ENCODE results near the gene KIAA0232. TPM values are rescaled to one million over a fixed set of nuclear protein-coding genes. Genes with fewer than 3 reads are reported as not detected.
"Not testable (repeated sequence)": the region's sequence is repeated elsewhere in the genome, so short reads cannot be mapped to it uniquely, and the experiment has no call there.

KIAA0232 gene
- polyA plus RNA-seq, 3 donors from 2014 or later = 3.7 to 21.6 (median 5.9) TPM

DNA sequence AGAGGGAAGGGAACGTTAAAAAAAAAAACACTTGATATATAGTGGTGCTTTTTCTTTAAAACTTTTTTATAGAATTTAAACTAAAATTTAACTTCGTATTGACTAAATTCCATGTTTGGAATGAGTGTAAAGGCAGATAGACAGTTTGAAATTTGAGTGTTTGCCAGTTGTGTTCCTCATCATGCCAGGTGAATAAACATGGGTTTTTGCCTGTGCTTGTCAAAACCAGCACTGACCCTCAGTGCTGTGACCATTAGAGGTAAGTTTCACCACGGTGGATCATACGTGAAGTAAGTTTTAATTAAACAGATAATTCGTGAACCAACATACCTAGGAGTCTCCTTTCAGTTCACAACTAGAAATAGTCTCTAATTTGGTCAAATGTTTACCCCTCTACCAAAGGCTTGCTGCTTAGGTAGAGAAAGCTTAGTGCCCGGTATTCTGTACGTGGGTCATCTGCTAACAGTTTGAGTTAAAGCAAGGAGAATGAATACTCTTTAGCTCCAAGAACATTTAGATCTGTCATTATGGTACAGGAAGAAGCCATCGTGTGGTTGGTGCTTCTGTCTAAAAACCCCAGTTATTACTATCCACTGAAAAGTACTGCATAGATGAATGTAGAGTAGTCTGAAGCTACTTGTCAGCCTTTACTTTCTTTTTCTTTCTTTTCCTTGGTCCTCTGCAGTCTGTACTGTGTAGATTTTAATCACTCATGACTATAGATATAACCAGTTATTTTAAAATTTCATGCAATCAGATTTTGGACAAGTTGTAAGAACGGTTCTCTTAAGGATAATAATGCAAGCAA is 32.7 kb downstream of the KIAA0232 start:
- no peak overlapping the region for H3K4me3 Mint-ChIP-seq
- peaks cover 40 to 74% of the 10 kb centered on the region in 2 donors for H3K4me1 Mint-ChIP-seq
- H3K27ac Mint-ChIP-seq = peak overlapping the region; percentile 2 to 82 (median 46)
- DNase-seq = no peak
- no peaks in the 10 kb centered on the region for H3K27me3 Mint-ChIP-seq (ENCODE audit: low read depth in 3 of 3)
- peaks cover 0 to 10% (median 1%) of the 10 kb centered on the region in 6 donors for H3K9me3 Mint-ChIP-seq
- H3K36me3 Mint-ChIP-seq = peaks cover 14 to 18% (median 16%) of the 10 kb centered on the region in 3 donors

DNA sequence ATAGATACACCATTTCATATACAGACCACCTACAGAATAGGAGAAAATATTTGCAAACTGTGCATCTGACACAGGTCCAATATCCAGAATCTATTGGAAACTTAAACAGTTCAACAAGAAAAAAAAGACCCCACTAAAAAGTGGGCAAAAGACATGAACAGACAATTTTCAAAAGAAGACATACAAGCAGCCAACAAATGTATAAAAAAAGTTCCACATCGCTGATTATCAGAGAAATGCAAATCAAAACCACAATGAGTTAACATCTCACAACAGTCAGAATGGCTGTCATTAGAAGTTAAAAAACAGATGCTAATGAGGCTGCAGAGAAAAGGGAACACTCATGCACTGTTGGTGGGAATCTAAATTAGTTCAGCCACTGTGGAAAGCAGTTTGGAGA is 36.8 kb downstream of the KIAA0232 start:
- Mint-ChIP-seq H3K4me1 (peaks cover 41 to 85% of the 10 kb centered on the region in 2 donors), H3K4me3 (peak overlapping the region in 1 of 5 donors; percentile 5), H3K9me3 (peaks cover 0 to 16% (median 7%) of the 10 kb centered on the region in 6 donors), H3K27ac (peak overlapping the region in 1 of 6 donors; percentile 23), H3K27me3 (ENCODE audit: low read depth in 3 of 3) (no peaks in the 10 kb centered on the region), H3K36me3 (peaks cover 15 to 23% (median 21%) of the 10 kb centered on the region in 3 donors)
- DNase-seq = no peak

DNA sequence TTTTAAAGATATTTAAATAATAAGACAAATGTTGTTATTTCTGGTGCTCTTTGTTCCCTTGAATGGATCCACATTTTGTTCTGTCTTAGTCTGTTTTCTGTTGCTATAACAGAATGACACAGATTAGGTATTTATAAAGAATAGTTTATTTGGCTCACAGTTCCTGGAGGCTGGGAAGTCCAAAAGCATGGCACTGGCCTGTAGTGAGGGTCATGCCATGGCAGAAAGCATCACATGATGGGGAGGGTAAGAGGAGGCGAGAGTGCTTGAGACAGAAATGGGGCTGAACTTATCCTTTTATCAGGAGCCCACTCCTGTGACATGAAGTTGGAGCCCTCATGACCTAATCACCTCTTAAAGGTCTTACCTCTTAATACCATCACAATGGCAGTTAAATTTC is 38.2 kb downstream of the KIAA0232 start:
- Mint-ChIP-seq H3K27me3 (ENCODE audit: low read depth in 3 of 3) (peaks cover 3 to 4% (median 4%) of the 10 kb centered on the region in 3 donors), H3K4me1 (peaks cover 49 to 85% of the 10 kb centered on the region in 2 donors), H3K27ac (peak overlapping the region in 1 of 6 donors; percentile 17), H3K9me3 (peaks cover 0 to 16% (median 7%) of the 10 kb centered on the region in 6 donors), H3K36me3 (peaks cover 15 to 23% (median 21%) of the 10 kb centered on the region in 3 donors), H3K4me3 (no peak overlapping the region)
- DNase-seq = no peak

DNA sequence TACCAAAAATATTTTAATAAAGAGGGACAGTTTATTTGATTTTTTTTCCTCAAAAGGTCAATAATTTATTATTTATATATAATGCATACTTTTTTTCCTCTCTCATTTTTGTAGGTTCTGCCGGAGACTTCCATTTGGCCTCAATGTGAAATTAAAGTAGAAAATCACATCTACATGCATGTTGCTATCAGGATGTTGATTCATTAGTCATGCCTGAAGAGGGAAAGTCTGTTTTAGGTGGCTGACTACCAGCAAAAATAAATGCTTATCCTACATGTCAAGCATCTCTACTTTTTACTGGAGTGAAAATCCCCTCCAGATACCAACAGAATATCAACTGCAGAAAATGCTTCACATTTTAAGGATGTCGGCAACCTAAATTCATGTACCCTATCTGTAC is 41.5 kb downstream of the KIAA0232 start:
- Mint-ChIP-seq H3K27me3 (ENCODE audit: low read depth in 3 of 3) (peaks cover 3 to 4% (median 4%) of the 10 kb centered on the region in 3 donors), H3K36me3 (peaks cover 15 to 17% (median 15%) of the 10 kb centered on the region in 3 donors), H3K4me1 (peaks cover 58 to 91% of the 10 kb centered on the region in 2 donors), H3K27ac (peak overlapping the region; percentile 86 to 96 (median 94)), H3K4me3 (peak overlapping the region in 2 of 5 donors; percentile 21), H3K9me3 (peaks cover 0 to 15% (median 7%) of the 10 kb centered on the region in 6 donors)
- DNase-seq = no peak

DNA sequence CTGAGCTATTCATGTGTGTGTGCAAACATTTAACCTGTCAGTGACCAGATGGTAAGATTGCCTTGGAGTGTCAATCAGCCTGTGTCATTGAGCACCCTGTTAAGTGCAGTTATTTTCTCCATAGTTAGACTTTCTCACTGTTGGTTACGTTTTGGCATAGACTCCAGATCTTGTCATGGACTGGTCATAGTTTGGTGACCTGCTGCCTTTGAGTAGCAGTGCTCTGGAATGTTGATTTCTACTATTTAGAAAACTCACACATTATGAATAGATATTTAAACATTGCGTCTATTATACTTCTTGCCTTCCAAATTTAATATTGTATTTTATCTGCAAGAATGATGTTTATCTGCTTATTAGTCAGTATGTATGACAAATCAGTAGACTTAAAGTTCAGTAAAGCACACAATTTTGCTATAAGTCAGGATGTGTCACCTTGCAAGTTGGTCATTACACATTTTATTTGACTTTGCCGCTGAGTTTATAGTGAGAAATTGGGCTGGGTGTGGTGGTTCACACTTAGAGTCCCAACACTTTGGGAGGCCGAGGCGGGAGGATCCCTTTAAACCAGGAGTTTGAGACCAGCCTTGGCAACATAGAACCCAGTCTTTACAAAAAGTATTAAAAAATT is 42.4 kb downstream of the KIAA0232 start:
- peak overlapping the region; percentile 75 to 83 (median 81) for H3K4me3 Mint-ChIP-seq

DNA sequence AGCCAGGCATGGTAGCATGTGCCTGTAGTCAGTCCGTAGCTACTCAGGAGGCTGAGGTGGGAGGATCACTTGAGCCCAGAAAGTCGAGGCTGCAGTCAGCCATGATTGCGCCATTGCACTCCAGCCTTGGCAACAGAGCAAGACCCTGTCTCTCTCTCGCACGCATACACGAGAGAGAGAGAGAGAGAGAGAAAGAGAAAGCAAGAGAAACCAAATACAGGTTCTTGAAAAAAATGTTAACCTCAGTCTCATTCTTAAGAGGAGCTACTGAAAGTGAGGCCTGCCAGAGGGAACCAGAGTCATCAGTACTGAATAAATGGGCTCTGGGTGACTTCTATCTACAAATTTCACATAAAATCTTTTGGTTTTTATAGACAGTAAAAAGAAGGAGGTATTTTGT is 42.9 kb downstream of the KIAA0232 start:
- Mint-ChIP-seq H3K27ac (peak overlapping the region; percentile 86 to 96 (median 94)), H3K9me3 (peaks cover 0 to 7% (median 5%) of the 10 kb centered on the region in 6 donors), H3K4me3 (peak overlapping the region; percentile 75 to 83 (median 81)), H3K27me3 (ENCODE audit: low read depth in 3 of 3) (peaks cover 3 to 4% (median 4%) of the 10 kb centered on the region in 3 donors), H3K4me1 (peaks cover 57 to 88% of the 10 kb centered on the region in 2 donors), H3K36me3 (peaks cover 4 to 7% (median 4%) of the 10 kb centered on the region in 3 donors)
- DNase-seq = peak; percentile 65 to 68 (median 67)

More for the DNA sequence above, 42.4 kb downstream of the KIAA0232 start:
- H3K27ac Mint-ChIP-seq = peak overlapping the region; percentile 86 to 96 (median 94)
- H3K36me3 Mint-ChIP-seq = peaks cover 9 to 11% (median 9%) of the 10 kb centered on the region in 3 donors
- peaks cover 0 to 12% (median 6%) of the 10 kb centered on the region in 6 donors for H3K9me3 Mint-ChIP-seq
- no peak for DNase-seq
- H3K4me1 Mint-ChIP-seq = peaks cover 61 to 91% of the 10 kb centered on the region in 2 donors
- H3K27me3 Mint-ChIP-seq (ENCODE audit: low read depth in 3 of 3) = peaks cover 3 to 4% (median 4%) of the 10 kb centered on the region in 3 donors

DNA sequence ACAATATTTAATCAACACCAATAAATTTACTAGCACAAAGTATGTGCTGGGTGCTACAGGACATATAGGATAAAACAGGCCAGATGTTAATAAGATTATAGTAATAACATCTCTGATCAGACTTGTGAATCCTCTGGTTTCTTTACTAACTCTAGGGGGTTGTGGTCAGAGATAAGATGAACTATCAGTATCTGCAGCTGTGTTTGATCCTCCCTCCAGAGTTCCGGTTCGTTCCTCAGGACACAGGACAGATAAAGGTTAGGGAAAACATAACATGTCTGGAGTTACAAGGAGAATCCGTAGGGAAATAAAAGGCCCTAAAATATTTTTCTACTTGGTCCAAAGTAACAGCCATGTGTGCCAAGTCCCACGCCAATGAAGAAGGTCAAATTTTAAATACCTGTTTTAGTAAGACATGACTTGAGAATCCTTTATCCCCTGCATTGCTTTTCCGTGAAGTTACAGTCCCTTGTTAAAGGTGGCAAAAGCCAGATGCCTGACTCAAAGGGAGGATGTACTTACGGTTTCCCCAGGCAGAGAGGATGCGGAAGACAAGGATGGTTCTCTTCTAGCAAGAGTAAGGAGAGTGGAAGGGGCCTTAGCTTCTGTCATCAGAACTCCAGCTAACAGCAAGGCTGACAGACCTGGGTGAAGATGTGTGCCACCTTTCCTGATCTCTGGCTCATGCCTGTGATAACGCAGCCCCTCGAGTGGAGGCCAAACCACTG is 44.4 kb downstream of the KIAA0232 start:
- Mint-ChIP-seq H3K4me3 (peak overlapping the region; percentile 26 to 81 (median 70)), H3K27me3 (ENCODE audit: low read depth in 3 of 3) (peaks cover 3 to 4% (median 4%) of the 10 kb centered on the region in 3 donors), H3K27ac (peak overlapping the region; percentile 68 to 95 (median 90))

DNA sequence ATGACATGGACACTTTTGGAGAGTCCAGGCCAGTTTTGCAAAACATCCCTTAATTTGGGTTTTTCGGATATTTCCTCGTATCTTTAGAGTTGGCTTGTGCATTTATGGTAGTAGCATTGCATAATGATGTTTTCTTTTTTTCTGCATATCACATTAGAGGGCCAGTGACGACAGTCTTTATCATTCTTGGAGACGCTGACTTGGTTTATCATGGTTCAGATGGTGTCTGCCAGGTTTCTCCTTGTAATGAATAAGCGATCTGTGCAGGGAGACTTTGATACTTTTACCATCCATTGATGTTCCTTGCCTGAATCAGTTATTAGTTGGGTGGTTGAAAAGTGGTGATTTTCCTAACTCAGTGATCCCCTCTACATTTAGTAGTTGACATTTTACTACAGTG is 46.6 kb downstream of the KIAA0232 start:
- Mint-ChIP-seq H3K4me1 (peaks cover 54 to 76% of the 10 kb centered on the region in 2 donors), H3K36me3 (peaks cover 9 to 17% (median 15%) of the 10 kb centered on the region in 3 donors)

More for the DNA sequence above, 44.4 kb downstream of the KIAA0232 start:
- H3K36me3 Mint-ChIP-seq = peaks cover 9% of the 10 kb centered on the region in 3 donors
- H3K4me1 Mint-ChIP-seq = peaks cover 58 to 81% of the 10 kb centered on the region in 2 donors
- peaks cover 0 to 4% (median under 1%) of the 10 kb centered on the region in 6 donors for H3K9me3 Mint-ChIP-seq
- DNase-seq = no peak

DNA sequence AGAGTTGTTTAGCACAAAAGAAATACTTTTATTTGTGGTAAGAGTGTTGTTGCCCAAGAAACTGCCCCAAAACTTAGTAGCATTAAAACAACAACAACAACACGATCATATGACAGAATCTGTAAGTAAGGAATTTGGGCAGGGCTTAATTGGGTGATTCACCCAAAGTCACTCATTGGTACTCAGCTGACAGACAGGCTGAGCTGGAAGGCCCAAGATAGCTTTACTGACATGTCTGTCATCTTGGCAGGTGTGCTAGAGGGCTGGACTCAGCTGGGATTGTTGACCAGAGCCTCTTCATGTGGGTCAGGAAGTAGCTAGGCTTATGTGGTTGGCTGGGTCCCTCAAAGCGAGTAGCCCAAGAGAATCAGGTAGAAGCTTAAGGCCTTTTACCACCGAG is 52.3 kb downstream of the KIAA0232 start:
- H3K4me1 Mint-ChIP-seq = peaks cover 26 to 51% of the 10 kb centered on the region in 2 donors
- H3K36me3 Mint-ChIP-seq = peaks cover 8 to 30% (median 23%) of the 10 kb centered on the region in 3 donors
- no peak overlapping the region for H3K4me3 Mint-ChIP-seq
- no peaks in the 10 kb centered on the region for H3K27me3 Mint-ChIP-seq (ENCODE audit: low read depth in 3 of 3)
- H3K9me3 Mint-ChIP-seq = no peaks in the 10 kb centered on the region
- peak overlapping the region in 3 of 6 donors; percentile 7 to 62 (median 9) for H3K27ac Mint-ChIP-seq
- no peak for DNase-seq

More for the DNA sequence above, 46.6 kb downstream of the KIAA0232 start:
- Mint-ChIP-seq H3K27ac (peak overlapping the region in 3 of 6 donors; percentile 4 to 68 (median 5)), H3K27me3 (ENCODE audit: low read depth in 3 of 3) (peaks cover 3 to 4% (median 4%) of the 10 kb centered on the region in 3 donors), H3K9me3 (no peaks in the 10 kb centered on the region), H3K4me3 (no peak overlapping the region)
- DNase-seq = no peak

DNA sequence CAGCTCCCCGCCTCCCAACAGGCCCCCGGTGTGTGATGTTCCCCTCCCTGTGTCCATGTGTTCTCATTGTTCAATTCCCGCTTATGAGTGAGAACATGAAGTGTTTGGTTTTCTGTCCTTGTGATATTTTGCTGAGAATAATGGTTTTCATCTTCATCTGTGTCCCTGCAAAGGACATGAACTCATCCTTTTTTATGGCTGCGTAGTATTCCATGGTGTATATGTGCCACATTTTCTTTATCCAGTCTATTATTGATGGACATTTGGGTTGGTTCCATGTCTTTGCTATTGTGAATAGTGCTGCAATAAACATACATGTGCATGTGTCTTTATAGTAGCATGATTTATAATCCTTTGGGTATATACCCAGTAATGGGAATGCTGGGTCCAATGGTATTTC is 53.1 kb downstream of the KIAA0232 start:
- not testable (repeated sequence) for H3K9me3 Mint-ChIP-seq; DNase-seq; H3K27me3 Mint-ChIP-seq (ENCODE audit: low read depth in 3 of 3); H3K4me3 Mint-ChIP-seq
- Mint-ChIP-seq H3K4me1 (peaks cover 34 to 56% of the 10 kb centered on the region in 2 donors), H3K27ac (peak overlapping the region in 5 of 6 donors; percentile 5 to 63 (median 41)), H3K36me3 (peaks cover 8 to 30% (median 23%) of the 10 kb centered on the region in 3 donors)

DNA sequence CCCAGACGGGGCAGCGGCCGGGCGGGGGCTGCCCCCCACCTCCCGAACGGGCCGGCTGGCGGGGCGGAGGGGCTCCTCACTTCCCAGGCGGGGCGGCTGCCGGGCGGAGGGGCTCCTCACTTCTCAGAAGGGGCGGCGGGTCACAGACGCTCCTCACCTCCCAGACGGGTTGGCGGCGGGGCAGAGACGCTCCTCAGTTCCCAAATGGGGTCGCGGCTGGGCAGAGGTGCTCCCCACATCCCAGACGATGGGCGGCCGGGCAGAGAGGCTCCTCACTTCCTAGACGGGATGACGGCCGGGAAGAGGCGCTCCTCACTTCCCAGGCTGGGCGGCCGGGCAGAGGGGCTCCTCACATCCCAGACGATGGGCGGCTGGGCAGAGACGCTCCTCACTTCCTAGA is 54.6 kb downstream of the KIAA0232 start:
- not testable (repeated sequence) for H3K27ac Mint-ChIP-seq; H3K27me3 Mint-ChIP-seq (ENCODE audit: low read depth in 3 of 3); DNase-seq; H3K4me3 Mint-ChIP-seq; H3K9me3 Mint-ChIP-seq
- Mint-ChIP-seq H3K36me3 (peaks cover 5 to 23% (median 15%) of the 10 kb centered on the region in 3 donors), H3K4me1 (peaks cover 30 to 63% of the 10 kb centered on the region in 2 donors)

DNA sequence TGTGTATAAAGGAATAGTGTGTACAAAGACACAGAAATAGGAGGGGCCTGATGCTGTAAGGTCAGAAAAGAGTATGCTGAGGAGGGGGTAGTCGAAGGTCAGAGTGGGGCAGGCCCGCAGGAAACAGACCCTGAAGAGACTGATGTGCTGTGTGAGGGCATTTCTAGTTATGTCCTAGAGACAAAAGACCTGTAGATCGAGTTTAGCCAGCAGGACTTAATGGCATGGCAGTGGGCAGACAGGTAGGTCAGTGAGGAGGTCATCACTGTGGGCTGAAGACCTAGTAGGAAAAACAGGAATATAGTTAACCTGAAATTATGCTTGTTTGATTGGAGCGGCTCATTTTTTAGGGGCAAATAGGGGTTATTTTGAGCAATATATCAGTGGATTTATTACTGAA is 57.1 kb downstream of the KIAA0232 start:
- Mint-ChIP-seq H3K9me3 (no peaks in the 10 kb centered on the region), H3K27ac (peak overlapping the region in 2 of 6 donors; percentile 47 to 50), H3K4me3 (no peak overlapping the region), H3K4me1 (peaks cover 30 to 48% of the 10 kb centered on the region in 2 donors), H3K36me3 (peaks cover 5 to 20% (median 8%) of the 10 kb centered on the region in 3 donors), H3K27me3 (ENCODE audit: low read depth in 3 of 3) (no peaks in the 10 kb centered on the region)
- DNase-seq = no peak
